Skin of body (tissue), 2 donors: ENCODE data around the gene WWOX. TPM values are rescaled to one million over a fixed set of nuclear protein-coding genes. Genes with fewer than 3 reads are reported as not detected.

Experiments
- DNase-seq: peaks from one replicate; lab custom pipeline; 2025; lab: John Stamatoyannopoulos, UW
- total RNA-seq: library from RNA; depleted of rRNA; stranded (reverse); fragments of >200 nt; gene quantifications from one replicate; pipeline ENCODE4 v1.2.3, GENCODE V29; 2014

WWOX gene
- total RNA-seq, 1 donor from 2014 or later: 30.5 TPM

DNA sequence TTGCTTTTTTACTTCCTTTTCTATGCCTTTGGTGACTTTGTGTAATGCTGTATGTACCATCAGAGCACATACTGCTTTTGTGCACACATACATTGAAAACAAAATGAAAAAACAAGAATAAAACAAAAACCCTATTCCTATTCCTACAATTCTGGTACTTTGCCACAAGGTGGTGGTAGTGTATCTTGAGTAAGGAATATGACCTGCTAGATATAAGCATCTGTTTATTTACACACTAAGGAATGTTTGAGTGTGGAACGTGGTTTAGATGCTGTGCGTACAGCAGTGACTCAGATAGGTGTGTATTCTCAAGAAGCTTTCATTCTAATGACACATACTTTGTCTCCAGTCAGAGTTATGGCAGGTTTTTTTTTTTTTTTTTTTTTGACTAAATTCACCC is 606.2 kb downstream of the WWOX start:
- DNase-seq: no peak

DNA sequence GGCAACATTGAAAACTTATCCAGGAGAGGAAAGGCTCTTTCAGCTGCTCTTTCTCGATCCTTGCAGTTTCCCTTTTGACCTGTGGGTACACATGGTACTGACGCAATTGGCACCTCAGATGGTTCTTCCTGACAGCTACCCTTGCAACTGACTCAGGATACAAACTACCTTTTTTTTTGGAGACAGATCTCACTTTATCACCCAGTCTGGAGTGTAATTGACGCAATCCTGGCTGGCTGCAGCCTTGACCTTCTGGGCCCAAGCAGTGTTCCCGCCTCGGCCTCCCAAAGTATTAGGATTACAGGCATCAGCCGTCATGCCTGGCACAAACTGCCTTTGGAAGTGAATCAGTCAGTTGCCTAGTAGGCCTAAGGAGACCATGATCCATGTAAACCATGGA is 607.2 kb downstream of the WWOX start:
- no peak for DNase-seq

DNA sequence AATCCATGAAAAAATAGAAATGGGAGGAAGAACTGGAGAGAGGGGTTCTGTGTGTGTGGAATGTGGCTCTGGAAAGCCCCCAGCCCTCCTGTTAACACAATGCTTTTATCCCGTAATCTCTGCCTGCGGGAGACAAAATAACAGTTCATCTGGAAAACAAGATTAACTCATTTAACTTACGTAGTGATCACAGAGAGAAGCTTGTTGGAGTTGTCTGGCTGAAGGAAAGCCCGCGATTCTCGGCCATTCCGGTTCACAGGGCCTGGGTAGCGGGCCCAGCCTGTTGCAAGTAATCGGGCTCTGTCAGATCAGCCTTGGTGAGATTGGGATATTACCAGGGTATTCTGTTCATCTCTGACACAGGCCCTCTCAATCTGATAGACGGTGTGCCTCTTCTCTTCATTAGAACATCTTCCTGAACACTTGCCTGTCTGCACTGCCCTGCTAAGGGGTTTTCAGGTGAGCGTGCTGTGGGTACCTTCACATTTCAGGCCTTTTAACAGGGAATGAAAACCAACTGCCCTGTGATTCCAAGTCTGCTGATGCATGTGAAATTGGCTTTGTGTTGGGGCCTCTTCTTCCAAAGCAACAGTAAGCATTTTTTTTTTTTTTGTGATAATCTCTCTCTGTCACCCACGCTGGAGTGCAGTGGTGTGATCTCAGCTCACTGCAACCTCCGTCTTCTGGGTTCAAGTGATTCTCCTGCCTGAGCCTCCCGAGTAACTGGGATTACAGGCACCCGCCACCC is 609.9 kb downstream of the WWOX start:
- no peak for DNase-seq

DNA sequence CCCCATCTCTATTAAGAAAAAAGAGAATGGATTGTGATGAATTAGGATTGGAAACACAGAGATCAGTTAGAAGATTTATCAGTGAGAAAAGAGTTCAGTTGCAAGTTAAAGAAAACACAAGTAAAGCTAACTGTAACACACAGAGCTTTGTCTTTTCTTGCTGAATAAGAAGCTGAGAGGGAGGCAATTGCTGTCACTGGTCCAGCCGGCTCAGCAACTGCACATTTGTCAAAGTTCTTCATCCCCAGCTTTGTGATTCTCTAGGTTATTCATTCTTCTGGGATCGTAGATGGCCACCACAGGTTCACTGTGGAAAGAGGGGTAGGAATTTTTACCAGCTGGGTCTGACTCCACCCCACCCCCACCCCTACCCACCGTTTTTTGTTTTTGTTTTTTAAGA is 615.7 kb downstream of the WWOX start:
- DNase-seq: no peak

DNA sequence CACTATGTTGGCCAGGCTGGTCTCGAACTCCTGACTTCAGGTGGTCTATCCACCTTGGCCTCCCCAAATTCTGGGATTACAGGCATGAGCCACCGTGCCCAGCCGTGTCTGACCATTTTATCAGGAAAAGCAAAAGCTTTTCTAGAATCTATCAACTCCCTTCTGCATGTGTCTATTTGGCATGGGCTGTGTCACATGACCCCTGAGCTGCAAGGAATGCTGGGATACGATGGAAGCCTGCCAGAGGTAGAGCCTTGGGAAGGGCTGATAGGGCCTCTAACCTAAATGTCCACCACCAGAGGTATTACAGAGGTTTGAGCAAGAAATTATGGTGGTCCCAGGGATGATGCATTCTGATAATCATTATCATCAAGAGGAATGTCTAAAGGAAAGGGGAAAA is 616.2 kb downstream of the WWOX start:
- no peak for DNase-seq

DNA sequence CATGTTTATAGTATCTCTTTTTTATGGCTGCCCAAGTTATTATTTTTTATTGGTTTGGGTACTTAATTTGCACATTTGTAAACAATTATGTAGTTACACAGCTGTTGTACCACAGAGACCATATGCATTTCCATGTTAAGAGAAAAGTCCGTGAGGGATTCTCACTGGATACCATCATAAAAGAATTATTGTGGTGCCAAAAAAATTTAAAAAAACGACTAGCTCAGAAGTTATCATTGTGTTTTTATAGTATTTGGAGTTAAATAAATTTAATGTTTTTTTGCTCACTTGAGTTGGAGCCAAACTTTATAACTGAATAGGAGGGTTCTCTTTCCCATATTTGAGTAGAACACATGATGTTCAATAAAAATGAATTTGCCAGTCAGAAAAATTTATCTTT is 618.7 kb downstream of the WWOX start:
- peak; percentile 38 for DNase-seq

DNA sequence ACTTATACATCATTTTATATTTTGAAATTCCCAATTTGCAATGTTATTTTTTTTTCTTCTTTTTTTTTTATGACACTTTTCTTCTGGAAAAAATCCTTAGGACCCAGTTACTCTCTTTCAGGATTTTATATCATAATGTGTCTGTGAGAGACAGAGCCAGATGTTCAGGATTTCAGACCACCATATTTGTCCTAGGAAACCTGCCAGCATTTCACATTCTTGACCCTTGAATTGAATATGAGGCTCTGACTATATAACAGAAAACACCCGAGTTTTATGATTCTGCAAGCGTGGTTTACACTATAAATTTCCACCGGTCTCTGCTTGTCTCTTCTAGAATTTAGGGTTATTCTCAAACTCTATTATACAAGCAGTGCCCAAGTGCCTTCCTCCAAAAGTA is 621.0 kb downstream of the WWOX start:
- peak; percentile 41 for DNase-seq

DNA sequence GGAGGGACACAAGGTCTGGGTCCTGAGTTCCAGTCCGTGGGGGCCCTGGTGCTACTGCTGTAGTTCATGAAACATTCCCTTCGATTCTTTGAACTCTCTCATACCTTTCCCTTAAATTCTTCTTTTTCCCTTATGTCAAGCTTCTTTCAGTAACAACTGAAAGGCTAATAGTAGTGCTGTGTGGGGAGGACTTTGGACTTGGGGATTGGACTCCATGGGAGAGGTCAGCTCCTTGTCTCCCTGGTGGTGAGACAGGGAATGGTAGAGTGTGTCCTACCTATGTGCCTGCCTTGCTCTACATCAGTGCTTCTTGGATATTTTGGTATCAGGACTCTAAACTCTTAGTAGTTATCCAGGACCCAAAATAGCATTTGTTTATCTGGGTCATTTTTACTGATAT is 628.1 kb downstream of the WWOX start:
- DNase-seq: no peak

DNA sequence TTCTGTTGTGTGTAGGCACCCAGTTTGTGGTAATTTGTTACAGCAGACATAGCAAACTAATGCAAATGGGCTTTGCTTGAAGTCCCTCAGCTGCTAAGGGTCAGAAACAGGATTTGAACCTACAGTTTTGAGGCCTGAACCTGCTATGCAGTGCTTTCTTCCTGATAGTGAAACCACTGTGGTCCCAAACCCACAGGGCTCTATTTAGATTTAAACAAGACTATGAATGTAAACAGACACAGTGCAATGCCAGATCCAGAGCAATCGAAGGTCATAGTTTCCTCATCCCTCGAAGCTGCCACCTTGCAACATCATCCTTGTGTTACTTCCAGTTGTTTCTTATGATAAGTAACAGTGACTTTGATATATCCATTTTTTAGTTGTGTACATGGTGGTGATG is 630.2 kb downstream of the WWOX start:
- DNase-seq: no peak

DNA sequence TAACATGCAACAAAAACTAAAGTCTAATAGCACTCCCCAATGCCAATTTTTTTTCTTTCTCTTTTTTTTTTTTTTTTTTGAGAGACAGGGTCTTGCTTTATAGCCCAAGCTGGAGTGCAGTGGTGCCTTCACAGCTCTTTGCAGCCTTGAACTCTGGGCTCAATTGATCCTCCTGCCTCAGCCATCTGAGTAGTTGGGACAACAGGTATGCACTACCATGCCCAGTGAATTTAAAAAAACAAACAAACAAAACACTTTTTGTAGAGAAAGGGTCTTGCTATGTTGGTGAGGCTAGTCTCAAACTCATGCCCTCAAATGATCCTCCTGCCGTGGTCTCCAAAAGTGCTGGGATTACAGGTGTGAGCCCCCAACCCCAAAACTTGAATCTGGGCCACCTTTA is 632.3 kb downstream of the WWOX start:
- no peak for DNase-seq

DNA sequence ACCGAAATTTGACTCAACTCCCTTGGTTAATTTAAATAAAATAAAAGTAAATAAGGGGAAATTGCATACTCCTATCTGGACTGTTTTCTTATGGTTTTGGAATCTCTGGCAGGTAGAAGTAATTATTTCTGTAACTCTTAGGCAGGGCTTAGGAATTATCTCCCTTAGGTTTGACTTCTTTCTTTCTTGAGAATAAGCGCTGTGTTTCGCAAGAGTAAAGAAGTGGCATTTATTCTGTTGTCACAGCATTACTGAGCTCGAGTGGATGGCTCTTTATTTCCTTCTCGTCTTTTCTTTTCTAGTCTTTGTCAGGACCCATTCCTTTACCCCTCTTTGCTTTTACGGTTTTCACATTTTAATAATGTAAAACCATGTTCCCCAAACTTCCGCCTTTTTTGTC is 633.2 kb downstream of the WWOX start:
- DNase-seq: no peak

DNA sequence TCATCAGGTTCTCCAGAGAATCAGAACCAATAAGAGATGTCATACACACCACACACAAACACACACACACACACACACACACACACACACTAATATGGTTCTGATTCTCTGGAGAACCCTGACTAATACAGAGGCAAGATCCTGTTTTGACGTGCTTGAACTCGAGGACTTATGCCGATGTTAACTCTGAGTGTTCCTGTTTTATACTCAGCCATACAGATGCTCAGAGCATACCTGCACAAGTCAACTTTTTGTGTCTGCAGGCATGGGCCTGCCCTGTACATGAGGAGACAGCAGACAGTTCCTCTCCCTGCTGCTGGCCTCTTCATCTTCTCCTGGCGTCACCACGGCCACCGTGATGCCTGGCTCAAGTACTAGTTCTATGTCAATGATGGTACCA is 635.9 kb downstream of the WWOX start:
- DNase-seq: no peak

DNA sequence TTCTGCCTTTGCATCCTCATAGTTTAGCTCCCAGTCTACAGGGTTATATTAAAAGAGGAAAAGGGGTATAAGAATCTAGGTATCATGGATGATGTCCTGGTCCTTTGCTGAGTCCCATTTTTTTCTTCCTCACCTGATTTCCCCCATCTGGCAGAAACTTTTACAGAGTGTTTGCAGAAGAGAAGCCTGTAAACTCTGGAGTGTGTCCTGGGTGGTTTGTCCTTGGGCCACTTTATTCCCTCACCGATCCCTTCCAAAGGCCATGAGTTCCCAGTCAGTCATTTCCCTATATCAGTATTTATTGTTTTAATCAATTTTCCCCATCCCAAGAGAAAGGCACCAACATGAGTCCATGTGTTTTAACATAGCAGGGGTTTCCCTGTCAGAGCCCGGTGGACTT is 638.2 kb downstream of the WWOX start:
- no peak for DNase-seq

DNA sequence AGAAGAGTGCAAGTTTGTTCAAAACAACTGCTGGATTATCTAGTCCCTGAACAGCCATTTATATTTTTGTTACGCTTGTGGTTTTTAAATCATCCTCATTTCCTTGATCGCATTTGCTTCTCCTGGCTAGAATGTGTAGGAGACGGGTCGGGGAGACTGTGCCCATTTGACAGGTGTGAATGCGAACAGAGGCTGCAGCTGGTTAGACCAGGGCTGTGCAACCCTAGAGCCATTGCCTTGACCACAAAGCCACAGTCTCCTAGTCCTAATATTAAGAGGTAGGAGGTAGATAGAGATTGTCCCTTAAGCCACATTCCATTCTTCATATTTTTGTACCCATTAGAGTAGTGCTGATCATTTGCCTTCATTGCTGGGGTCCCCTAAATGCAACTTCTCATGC is 639.1 kb downstream of the WWOX start:
- DNase-seq: no peak

DNA sequence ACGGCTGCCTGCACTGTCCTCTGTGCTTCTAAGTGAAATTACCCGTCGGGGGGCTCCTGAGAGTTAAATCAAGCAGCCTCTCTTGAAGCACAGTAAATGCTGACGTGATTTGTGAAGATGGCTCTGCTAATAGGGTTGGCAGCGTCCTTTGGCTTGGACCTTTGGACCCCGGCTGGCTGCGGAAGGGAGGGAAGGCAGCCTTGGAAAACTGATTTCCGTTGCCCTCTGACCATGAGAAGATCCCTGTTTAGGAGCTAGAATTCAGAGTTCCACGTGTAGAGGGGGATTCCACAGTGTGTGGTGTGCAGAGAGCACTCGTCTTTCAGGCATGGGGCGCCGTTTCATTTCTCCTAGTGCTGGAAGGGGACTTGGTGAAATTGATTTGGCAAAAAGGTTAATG is 640.8 kb downstream of the WWOX start:
- DNase-seq: no peak

DNA sequence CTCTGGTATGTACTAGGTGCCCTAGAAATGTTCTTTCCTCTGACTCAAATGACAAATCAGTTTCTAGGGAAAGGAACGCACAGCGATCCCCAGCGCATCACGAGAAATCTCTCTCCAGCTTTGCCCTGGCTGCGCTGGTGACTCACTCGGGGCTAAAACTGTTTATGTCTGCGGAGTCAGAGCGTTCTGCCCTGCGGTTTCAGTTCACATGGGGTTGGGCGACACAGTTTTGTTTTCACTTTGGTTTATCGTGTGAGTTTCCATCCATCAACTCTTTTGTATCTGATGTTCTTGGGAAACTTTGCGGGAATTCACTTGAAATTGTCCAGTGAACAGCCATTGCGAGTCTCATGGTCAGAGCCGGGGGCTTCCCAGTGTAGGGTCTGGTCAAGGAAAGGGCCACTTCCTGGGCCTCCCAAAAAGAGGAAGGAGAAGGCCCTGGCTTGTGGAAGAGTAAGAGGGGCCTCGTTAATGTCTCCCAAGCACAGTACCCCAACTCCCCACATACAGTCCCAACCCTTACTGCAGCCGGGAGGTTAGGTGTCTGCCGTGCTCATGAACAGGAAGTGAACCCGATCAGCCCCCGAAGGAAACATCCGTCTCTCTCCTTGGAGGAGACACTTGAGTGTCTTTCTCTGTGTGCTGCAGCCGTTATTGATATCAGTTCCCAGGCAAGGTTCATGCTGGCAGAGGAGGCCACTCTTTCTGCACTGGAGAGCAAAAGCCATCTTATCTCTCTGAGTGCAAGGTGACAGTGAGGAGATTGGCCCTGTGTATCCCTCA is 643.2 kb downstream of the WWOX start:
- no peak for DNase-seq

DNA sequence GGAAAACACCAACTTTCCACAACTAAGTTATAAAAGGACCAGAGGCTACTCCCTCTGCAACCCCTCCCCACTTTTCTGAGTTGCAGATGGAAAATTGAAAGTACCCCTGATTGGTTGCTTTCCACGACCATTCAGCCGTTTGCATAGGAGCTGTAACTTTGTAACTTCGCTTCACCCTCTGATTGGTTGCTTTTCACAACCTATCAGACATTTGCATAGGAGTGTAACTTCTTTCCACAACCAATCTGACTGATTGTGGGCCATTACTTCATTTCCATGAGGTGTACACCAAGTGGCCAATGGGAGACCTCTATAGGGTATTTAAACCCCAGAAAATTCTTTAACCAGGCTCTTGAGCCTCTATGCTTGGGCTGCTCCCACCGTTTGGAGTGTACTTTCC is 644.1 kb downstream of the WWOX start:
- DNase-seq: no peak

DNA sequence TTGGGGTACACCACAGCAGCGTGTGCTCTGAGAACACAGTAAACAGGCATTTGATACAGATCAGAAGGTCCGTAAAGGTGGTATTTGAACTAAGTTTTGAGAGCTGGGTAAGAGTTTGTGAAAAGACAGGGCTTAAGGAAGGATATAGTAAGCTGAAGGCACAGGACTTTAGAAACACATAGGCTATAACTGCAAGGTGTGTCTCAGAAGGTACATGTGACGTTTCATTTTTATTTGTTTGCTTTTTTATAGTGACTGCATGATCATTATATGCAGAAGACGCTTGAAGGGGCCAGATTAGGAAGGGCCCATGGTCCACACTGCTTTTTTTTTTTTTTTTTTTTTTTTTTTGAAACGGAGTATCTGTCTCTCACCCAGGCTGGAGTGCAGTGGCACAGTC is 644.6 kb downstream of the WWOX start:
- no peak for DNase-seq

DNA sequence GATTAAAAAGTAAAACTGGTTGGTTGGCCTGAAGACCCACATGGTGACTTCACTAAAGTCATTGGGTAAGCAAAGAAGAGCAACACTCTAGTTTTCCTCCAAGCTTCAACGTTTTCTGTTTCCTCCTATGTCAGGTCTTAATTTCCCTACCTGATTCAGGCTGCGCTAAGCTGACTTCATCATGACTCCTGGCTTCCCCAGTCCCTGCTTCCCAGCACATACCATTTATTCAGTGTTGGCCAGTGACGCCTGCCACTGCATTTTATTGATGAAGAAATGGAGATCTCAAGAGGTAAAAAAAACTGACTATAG is 645.3 kb downstream of the WWOX start:
- DNase-seq: no peak

DNA sequence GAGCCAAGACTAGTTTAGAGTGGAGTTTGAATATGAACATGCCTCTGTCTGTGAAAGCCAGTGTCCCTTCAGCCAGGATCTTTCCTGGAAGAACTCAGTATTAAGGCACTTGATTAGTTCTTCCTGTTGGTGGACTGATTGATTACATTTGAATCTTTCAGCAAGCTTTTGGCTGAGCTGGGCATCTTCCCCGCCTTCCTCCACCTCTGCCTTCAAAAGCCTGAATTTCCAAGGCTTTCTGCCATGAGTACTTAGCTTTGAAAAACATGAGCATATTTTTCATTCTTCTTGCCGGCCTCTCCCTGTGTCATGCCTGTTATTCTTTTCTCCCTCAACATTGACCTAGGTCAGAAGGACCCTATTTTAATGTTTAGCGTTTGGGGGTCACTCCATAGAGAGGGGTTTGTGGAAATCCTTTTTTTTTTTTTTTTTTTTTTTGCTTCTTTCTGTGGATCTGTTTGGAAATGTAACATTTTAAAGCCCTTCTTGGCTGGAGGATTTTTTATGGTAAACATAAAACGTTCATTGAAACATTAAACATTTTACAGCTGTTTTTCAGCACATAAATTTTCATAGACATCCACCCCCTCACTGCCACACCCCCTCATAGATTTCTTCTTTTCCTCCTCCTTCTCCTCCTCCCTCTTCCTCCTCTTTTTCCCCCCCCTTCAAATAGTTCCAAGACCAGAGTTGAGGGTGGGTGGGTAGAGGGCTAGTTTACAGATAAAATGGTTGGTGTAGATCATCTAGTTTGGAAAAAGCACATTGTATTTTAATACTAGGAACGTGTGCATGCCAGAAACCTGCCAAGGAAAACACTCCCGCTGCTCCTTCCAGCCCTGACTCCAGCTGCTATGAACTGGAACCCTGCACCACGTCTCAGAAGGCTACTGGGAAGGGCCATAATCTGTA is 645.9 kb downstream of the WWOX start:
- peak; percentile 45 for DNase-seq

DNA sequence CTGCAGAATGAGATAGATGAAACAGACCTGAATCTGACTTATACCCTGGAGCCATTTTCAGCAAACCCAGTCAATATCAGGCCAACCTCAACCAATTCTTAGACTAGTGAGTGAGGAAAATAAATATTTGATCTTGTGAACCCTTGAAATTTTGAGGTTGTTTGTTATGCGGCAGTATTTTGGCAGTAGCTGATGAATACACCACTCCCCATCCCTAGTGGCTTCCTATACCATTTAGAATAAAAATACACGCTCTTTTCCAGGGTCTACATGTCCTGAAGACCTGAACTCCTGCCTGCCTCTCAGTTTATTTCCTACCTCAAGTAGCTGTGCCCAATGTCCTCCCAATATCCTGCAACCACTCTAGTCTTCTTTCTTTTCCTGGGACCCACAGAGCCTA is 647.3 kb downstream of the WWOX start:
- DNase-seq: no peak

DNA sequence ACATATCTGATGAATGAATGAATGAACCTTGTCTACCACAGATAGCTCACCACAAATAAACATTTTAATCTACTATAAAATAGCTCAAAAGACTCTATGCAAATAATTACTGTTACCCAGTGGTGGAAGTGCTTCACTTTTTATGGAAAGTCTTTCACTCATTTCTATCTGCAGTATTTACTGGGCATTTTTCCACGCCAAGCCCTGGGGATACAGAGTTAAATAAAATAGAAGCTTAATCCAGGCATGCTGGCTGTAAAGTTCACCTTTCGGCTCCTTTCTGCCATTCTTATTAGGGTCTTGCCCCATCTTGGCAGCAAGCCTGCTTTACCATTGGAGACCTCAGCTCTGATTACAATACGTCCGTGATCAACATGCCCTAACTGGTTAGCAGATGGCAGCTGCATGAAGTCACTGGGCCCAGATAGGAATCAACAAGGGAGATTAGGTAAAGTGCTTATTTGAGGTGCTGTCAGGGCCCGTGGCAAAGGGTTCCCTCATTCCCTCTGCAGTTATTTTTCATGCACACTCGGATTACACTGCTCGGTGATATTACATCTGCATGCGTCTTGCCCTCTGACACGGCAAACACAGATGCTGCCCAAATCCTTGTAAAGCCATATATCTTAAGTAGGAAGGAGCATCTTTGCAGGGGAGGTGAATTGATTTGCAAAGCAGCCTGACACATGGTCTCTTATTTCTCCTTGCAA is 648.9 kb downstream of the WWOX start:
- no peak for DNase-seq
